CD4-positive, alpha-beta T cell treated with Interleukin-4 for 1 hour (primary cell): Measurements from ENCODE around the gene RASL11A.
"Not testable (repeated sequence)": the region's sequence is repeated elsewhere in the genome, so short reads cannot be mapped to it uniquely, and the experiment has no call there.

Experiments used
- DNase-seq, 2 donors: peaks; one replicate each; pipeline ENCODE4 v3.0.0-alpha.2; 2020 to 2022

Gene RASL11A, protein sequence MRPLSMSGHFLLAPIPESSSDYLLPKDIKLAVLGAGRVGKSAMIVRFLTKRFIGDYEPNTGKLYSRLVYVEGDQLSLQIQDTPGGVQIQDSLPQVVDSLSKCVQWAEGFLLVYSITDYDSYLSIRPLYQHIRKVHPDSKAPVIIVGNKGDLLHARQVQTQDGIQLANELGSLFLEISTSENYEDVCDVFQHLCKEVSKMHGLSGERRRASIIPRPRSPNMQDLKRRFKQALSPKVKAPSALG

DNA sequence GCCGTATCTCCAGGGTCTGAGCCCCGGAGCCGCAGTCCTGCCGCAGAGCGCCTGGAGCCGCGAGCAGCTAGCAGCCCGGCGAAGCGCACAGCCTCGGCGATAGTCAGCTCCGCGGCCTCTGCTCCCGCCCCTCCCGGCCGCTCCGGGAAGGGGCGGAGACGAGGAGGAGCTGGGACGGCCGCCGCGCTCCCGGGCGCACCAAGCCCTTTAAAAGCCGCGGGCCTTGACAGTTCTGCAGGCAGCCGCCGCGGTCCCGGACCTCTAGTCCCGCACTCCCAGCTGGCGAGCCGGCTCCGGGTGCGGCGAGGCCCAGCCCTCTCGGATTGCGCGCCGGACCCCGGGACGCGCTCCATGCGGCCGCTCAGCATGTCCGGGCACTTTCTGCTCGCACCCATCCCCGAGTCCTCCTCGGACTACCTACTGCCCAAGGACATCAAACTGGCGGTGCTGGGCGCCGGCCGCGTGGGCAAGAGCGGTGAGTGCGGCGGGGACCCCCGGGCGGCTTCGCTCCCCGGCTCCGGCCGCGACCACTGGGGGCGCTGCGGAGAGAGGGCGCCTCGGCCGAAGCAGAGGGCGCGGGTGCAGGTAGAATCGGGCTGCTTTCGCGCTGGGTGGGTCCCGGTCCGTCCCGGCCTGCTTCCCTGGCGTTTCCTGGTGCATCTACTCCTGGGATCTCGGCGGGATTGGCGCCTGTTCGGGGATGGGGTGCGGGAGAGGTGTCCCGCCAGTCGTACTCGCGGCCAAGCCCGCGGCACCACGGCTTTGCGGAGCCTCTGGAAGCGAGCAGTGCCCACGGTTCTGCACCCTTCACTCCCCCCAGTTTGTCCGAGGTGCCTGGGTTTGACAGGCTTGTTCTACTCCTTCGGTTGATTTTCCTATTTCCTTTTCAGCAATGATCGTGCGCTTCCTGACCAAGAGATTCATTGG, at the start of gene RASL11A:
Gene RASL11A (plus strand): TSS at position 237 of the 927 bp plus-strand sequence. CDS start 115 bp downstream, at position 352.
- peak; percentile 68 to 72 for DNase-seq

DNA sequence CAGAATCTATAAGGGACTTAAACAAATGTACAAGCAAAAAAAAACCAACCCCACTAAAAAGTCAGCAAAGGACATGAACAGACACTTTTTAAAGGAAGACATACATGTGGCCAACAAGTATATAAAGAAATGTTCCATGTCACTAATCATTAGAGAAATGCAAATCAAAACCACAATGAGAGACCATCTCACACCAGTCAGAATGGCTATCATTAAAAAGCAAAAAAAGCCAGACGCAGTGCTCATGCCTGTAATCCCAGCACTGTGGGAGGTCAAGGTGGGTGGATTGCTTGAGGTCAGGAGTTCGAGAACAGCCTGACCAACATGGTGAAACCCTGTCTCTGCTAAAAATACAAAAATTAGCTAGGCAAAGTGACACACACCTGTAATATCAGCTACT, 48.5 kb upstream of the RASL11A start:
- DNase-seq: not testable (repeated sequence)

DNA sequence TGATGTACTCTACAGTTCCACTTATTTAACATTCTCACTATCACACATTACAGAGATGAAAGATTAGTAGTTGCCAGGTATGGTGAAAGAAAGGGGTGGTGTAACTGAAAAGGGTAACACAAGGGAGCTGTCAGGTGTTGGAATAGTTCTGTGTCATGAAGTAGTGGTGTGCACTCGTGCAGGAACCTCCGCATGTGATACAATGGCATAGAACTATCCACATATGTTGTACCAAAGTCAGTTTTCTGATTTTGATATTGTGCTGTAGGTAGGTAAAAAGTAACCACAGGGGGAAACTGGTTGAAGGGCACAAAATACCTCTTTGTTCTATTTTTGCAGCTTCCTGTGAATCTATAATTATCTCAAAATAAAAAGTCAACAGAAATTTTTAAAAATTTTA, 43.6 kb upstream of the RASL11A start:
- DNase-seq: no peak

- DNase-seq: no peak
These were observed 42.5 kb upstream of the RASL11A start for GRCh38 chr13:27228131-27228530.

DNA sequence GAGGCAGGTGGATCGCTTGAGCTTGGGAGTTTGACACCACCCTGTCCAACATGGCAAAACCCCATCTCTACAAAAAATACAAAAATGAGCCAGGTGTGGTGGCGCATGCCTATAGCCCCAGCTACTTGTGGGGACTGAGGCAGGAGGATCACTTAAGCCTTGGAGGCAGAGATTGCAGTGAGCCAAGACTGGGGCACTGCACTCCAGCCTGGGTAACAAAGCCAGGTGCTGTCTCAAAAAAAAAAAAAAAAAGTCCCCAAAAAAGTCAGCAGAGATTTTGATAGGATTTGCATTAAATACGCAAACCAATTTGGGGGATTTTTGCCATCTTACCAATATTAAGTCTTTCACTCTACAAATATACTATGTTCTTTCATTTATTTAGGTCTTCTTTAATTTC, 41.0 kb upstream of the RASL11A start:
- no peak for DNase-seq

- DNase-seq: no peak
These were observed 36.7 kb upstream of the RASL11A start for GRCh38 chr13:27233964-27234363.

- DNase-seq: no peak
These were observed 34.2 kb upstream of the RASL11A start for GRCh38 chr13:27236478-27236877.

GRCh38 chr13:27242702-27243101, 27.9 kb upstream of the RASL11A start:
- DNase-seq: no peak

- DNase-seq: no peak
These were observed 25.0 kb upstream of the RASL11A start for GRCh38 chr13:27245610-27246009.

DNA sequence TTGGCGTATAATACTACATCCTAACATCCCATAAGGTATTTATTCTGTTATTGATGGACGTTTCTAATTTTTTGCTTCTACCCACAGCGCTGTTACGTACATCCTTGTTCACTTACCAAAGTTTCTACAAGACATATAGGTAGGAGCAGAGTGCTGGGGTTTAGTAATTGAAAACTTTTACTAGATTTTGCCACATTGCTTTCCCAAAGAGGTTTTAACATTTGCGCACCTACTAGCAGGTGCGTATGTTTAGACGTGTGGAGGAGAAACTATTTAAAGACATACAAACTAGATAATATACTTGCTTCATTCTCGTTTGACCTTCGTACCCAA, 19.8 kb upstream of the RASL11A start:
- DNase-seq: no peak

GRCh38 chr13:27251166-27252091, 19.2 kb upstream of the RASL11A start, which contains the start of gene RPL21:
Gene RPL21 (plus strand): TSS chr13:27251558. CDS start chr13:27253777, 2,219 bp downstream.
- peak; percentile 94 for DNase-seq

GRCh38 chr13:27252467-27252866, 18.2 kb upstream of the RASL11A start:
- no peak for DNase-seq

DNA sequence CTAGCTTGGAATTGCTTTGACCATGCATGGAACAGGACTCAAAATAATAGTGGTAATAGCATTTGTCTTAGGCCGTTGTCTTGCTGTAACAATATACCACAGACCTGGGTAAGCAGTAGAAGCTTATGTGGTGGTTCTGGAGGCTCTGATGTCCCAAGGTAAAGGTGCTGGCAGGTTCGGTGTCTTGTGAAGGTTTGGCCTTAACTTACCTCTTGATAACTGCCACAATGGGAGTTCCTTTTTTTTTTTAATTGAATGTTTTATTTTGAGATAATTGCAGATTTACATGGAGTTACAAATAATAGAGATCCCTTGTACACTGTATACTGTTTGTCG, 13.4 kb upstream of the RASL11A start:
- no peak for DNase-seq

GRCh38 chr13:27257648-27258253, 12.9 kb upstream of the RASL11A start:
- DNase-seq: no peak

DNA sequence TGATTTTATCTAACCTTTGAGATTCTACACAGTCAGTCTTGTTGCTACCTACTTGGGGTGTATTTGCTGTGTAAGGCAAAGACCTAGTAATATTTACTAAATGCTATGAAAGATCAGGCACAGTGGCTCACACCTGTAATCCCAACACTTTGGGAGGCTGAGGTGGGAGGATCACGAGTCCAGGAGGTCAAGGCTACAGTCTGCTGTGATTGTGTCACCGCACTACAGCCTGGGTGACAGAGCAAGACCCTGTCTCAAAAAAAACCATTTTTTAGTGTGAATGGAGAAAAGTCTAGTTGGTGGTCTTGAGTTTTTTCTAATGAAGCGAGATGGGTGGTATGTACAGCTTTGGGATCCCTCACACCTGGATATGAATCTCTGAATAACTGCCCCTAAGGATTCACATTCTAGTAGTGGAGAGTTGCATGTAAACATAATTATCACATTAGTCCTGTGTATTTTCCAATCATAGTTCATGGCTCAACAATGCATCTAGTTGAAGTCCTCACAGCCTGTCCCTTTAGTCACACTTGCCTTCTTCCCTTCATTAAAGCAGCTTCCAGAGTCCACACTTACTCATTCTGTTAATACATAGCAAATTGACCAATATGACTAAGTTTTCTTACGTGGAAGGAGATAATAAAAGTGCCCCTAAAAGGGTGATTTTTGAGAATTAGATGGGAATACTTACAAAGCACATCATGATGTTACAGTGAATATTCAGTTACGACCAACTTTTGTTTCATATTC, 11.8 kb upstream of the RASL11A start:
- DNase-seq: no peak

GRCh38 chr13:27259831-27260230, 10.8 kb upstream of the RASL11A start:
- DNase-seq: no peak

- DNase-seq: no peak
These were observed 9.2 kb upstream of the RASL11A start for GRCh38 chr13:27261396-27261795.

DNA sequence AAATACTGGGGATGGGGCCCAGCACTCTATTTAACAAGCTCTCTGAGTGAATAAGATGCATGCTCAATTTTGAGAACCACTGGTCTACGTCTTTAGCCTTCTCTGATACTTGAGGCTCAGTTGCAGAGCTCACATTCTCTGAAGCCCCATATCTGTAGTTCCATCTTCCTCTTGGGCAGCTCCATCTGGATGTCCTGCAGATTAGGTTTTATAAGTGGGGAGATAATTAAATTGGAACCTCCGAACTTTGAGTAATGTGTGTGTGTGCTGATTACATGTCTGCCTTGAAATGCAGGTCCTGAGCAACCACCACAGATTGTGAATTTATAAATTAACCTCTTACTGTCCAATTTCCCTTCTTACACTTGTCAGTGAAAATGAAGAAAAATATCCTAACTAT, 7.2 kb upstream of the RASL11A start:
- DNase-seq: no peak

GRCh38 chr13:27264181-27264580, 6.4 kb upstream of the RASL11A start:
- no peak for DNase-seq

- DNase-seq: no peak
These were observed 6.0 kb upstream of the RASL11A start for GRCh38 chr13:27264648-27265047.

- DNase-seq: no peak
These were observed 3.7 kb upstream of the RASL11A start for GRCh38 chr13:27266917-27267316.

DNA sequence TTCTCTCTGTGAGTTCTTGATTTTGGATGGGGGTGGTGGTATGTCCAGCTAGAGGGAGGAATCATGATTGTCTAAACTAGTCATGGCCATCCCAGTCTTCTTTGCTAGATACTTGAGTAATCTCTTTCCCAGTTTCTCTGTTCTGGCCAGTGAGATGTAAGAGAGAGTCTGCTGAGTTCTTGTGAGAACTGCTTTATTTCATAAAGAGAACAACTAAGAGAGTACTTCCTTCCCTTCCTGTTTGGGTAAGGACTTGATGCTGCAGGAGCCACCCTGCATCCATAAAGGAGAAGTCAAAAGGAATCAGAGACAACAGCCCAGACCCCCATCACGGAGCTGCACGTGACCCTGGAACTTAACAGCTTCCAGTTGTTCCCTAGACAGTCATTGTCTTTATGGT, 3.0 kb upstream of the RASL11A start:
- DNase-seq: no peak
